WTC11 (cell line): Measurements from ENCODE around the gene GDF3.

Experiments
- AFF4 ChIP-seq: sonication (generic); formaldehyde crosslinking; IDR thresholded peaks from 2 replicates; pipeline ENCODE4 v1.8.1; 2023; ENCODE audit warnings: mild to moderate bottlenecking, missing genetic modification reagents, borderline replicate concordance
- ATF3 ChIP-seq: sonication (generic); formaldehyde crosslinking; conservative IDR thresholded peaks from 2 replicates; pipeline ENCODE4 v1.8.1; 2022; ENCODE audit warnings: mild to moderate bottlenecking, missing genetic modification reagents
- MAX ChIP-seq: sonication (generic); formaldehyde crosslinking; IDR thresholded peaks from 2 replicates; pipeline ENCODE4 v1.8.0; 2022; ENCODE audit warnings: mild to moderate bottlenecking, missing genetic modification reagents
- RORB ChIP-seq: fragments of 250-450 bp; sonication (Bioruptor Pico); IDR thresholded peaks from 2 replicates; pipeline ENCODE4 v1.9.0; 2021; ENCODE audit warnings: mild to moderate bottlenecking
- SOX15 ChIP-seq: fragments of 250-450 bp; sonication (Bioruptor Pico); IDR thresholded peaks from 2 replicates; pipeline ENCODE4 v1.9.0; 2021; ENCODE audit warnings: mild to moderate bottlenecking
- ZNF138 ChIP-seq: sonication (generic); formaldehyde crosslinking; conservative IDR thresholded peaks from 2 replicates; pipeline ENCODE4 v1.8.1; 2022; ENCODE audit warnings: mild to moderate bottlenecking, moderate library complexity, missing genetic modification reagents
- TF ChIP-seq, protein P1 (sequence below): fragments of 200-600 bp; IDR thresholded peaks from 2 replicates; pipeline ENCODE4 v1.8.0; 2022; ENCODE audit warnings: antibody characterized with exemption
- TF ChIP-seq, protein P2 (sequence below): sonication (generic); formaldehyde crosslinking; IDR thresholded peaks from 2 replicates; pipeline ENCODE4 v1.8.1; 2022; ENCODE audit warnings: mild to moderate bottlenecking, missing genetic modification reagents, moderate library complexity, borderline replicate concordance
- TF ChIP-seq, protein P3 (sequence below): sonication (generic); formaldehyde crosslinking; IDR thresholded peaks from 2 replicates; pipeline ENCODE4 v1.8.1; 2022; ENCODE audit warnings: mild to moderate bottlenecking, moderate library complexity, missing genetic modification reagents
- TF ChIP-seq, protein P4 (sequence below): sonication (generic); formaldehyde crosslinking; IDR thresholded peaks from 2 replicates; pipeline ENCODE4 v1.8.1; 2022; ENCODE audit warnings: missing genetic modification reagents, borderline replicate concordance
- TF ChIP-seq, protein P5 (sequence below): sonication (generic); formaldehyde crosslinking; IDR thresholded peaks from 2 replicates; pipeline ENCODE4 v1.8.1; 2023; ENCODE audit warnings: mild to moderate bottlenecking, missing genetic modification reagents, moderate library complexity

GRCh38 chr12:7695566-7696197 lies at the start of gene GDF3:
- TF ChIP-seq, protein P1, sequence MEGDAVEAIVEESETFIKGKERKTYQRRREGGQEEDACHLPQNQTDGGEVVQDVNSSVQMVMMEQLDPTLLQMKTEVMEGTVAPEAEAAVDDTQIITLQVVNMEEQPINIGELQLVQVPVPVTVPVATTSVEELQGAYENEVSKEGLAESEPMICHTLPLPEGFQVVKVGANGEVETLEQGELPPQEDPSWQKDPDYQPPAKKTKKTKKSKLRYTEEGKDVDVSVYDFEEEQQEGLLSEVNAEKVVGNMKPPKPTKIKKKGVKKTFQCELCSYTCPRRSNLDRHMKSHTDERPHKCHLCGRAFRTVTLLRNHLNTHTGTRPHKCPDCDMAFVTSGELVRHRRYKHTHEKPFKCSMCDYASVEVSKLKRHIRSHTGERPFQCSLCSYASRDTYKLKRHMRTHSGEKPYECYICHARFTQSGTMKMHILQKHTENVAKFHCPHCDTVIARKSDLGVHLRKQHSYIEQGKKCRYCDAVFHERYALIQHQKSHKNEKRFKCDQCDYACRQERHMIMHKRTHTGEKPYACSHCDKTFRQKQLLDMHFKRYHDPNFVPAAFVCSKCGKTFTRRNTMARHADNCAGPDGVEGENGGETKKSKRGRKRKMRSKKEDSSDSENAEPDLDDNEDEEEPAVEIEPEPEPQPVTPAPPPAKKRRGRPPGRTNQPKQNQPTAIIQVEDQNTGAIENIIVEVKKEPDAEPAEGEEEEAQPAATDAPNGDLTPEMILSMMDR = no peak
- TF ChIP-seq ATF3 (CRISPR knock-in tag) (no peak), SOX15 (no peak), AFF4 (no peak), MAX (CRISPR knock-in tag) (no peak), ZNF138 (CRISPR knock-in tag) (no peak), RORB (CRISPR knock-in tag) (no peak)
- TF ChIP-seq, protein P2, sequence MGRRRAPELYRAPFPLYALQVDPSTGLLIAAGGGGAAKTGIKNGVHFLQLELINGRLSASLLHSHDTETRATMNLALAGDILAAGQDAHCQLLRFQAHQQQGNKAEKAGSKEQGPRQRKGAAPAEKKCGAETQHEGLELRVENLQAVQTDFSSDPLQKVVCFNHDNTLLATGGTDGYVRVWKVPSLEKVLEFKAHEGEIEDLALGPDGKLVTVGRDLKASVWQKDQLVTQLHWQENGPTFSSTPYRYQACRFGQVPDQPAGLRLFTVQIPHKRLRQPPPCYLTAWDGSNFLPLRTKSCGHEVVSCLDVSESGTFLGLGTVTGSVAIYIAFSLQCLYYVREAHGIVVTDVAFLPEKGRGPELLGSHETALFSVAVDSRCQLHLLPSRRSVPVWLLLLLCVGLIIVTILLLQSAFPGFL (CRISPR knock-in tag) = no peak
- TF ChIP-seq, protein P3, sequence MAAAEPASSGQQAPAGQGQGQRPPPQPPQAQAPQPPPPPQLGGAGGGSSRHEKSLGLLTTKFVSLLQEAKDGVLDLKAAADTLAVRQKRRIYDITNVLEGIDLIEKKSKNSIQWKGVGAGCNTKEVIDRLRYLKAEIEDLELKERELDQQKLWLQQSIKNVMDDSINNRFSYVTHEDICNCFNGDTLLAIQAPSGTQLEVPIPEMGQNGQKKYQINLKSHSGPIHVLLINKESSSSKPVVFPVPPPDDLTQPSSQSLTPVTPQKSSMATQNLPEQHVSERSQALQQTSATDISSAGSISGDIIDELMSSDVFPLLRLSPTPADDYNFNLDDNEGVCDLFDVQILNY (CRISPR knock-in tag) = no peak
- TF ChIP-seq, protein P4, sequence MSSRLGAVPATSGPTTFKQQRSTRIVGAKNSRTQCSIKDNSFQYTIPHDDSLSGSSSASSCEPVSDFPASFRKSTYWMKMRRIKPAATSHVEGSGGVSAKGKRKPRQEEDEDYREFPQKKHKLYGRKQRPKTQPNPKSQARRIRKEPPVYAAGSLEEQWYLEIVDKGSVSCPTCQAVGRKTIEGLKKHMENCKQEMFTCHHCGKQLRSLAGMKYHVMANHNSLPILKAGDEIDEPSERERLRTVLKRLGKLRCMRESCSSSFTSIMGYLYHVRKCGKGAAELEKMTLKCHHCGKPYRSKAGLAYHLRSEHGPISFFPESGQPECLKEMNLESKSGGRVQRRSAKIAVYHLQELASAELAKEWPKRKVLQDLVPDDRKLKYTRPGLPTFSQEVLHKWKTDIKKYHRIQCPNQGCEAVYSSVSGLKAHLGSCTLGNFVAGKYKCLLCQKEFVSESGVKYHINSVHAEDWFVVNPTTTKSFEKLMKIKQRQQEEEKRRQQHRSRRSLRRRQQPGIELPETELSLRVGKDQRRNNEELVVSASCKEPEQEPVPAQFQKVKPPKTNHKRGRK (CRISPR knock-in tag) = no peak
- TF ChIP-seq, protein P5, sequence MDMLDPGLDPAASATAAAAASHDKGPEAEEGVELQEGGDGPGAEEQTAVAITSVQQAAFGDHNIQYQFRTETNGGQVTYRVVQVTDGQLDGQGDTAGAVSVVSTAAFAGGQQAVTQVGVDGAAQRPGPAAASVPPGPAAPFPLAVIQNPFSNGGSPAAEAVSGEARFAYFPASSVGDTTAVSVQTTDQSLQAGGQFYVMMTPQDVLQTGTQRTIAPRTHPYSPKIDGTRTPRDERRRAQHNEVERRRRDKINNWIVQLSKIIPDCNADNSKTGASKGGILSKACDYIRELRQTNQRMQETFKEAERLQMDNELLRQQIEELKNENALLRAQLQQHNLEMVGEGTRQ (CRISPR knock-in tag) = no peak
